ENCODE measurements around the gene WNT8B.

DNA sequence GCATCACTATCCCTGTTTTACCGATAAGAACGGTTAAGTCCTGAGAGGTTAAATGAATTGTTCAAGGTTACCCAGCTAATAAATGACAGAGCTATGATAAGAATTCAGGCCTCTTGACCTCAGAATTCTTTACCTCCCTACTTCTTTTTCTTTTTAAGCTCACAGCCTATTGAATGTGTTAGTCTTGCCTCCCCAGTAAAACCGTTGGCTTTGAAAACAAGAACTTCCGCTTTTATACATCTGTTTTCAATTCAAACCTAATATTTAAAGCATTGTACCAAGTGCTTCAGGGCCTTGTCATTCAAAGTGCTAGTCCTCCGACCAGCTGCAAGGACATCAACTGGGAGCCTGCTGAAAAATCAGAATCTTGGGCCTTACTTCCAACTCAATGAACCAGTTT is 41.3 kb downstream of the WNT8B start:
- no peak for TF ChIP-seq POLR2A (IDR thresholded peaks at IDR 0.05)
- TF ChIP-seq, protein P1, sequence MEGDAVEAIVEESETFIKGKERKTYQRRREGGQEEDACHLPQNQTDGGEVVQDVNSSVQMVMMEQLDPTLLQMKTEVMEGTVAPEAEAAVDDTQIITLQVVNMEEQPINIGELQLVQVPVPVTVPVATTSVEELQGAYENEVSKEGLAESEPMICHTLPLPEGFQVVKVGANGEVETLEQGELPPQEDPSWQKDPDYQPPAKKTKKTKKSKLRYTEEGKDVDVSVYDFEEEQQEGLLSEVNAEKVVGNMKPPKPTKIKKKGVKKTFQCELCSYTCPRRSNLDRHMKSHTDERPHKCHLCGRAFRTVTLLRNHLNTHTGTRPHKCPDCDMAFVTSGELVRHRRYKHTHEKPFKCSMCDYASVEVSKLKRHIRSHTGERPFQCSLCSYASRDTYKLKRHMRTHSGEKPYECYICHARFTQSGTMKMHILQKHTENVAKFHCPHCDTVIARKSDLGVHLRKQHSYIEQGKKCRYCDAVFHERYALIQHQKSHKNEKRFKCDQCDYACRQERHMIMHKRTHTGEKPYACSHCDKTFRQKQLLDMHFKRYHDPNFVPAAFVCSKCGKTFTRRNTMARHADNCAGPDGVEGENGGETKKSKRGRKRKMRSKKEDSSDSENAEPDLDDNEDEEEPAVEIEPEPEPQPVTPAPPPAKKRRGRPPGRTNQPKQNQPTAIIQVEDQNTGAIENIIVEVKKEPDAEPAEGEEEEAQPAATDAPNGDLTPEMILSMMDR (IDR thresholded peaks at IDR 0.05), result no peak

Measured in testis (tissue), 2 donors.